Measurements from ENCODE around the gene NHSL1.

Gene NHSL1

DNA sequence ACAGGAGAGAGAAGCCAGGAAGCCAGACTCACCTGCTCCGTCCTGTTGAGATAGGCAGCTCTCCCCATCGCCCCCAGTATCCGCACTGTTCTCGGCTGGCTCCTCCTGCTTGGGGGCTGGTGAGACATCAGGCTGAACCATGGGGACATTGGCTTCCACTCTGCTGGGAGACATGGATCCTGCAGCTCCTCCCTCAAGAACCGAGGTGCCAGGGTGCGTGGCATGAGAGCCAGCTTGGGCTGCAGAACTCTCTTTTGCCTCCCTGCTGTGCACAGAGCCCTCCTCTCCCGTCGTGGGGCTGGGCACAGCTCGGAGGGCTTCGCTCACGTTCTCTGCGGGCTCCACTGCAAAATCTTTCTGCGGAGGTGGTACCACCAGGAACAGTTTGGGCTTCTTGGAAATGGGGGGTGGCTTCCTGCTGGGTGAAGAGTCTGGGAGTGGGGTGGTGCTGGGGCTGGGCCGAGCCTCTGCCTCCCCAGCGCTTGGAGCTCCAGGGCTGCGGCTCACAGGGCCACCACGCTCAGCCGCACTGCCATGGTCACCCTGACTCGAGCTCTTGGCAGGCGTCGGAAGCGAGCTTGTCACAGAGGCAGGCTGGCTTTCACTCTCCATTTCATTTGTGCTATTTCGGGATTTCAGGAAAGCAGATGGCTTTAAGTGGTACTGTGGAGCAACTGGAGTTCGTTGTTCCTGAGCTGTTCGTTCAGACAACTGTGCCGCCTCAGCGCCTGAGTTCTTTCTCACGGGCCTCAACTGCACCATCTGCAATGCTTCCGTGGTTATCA, 68.7 kb downstream of the NHSL1 start:
- TF ChIP-seq TAF1 (IDR thresholded peaks at IDR 0.05; ENCODE audit: borderline replicate concordance, insufficient read depth, low read length): no peak
- TF ChIP-seq SIN3A (IDR thresholded peaks at IDR 0.05; ENCODE audit: borderline replicate concordance, insufficient read depth, low read length): no peak
- TF ChIP-seq FOXP2 (optimal IDR thresholded peaks at IDR 0.05; ENCODE audit: borderline replicate concordance, extremely low read depth, extremely low read length, insufficient read depth): no peak
- TF ChIP-seq POLR2AphosphoS5 (IDR thresholded peaks at IDR 0.05; ENCODE audit: low read depth, low read length): peak; percentile 6; the same call in 1 of the 2 replicates

DNA sequence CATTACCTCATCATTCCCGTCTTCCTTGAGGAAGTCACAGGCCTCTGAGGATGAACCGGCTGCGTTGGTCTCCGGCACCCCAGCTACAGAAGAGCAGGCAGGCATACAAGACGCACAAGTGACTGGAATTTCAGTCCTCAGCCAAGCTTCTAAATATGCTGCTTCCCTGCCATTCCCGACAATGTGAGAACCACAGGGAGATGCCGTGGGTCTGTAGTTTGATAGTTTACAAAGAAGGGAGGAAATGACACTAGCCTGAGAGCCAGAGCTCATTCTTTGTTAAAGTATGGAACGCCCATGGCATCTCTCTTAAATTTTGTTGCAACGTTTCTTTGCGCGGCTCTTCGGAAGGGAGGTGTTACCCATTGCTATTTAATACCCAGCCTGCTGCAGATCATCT, 69.5 kb downstream of the NHSL1 start:
- TF ChIP-seq SIN3A (IDR thresholded peaks at IDR 0.05; ENCODE audit: borderline replicate concordance, insufficient read depth, low read length) (no peak), POLR2AphosphoS5 (IDR thresholded peaks at IDR 0.05; ENCODE audit: low read depth, low read length) (no peak; the same call in 1 of the 2 replicates), FOXP2 (optimal IDR thresholded peaks at IDR 0.05; ENCODE audit: borderline replicate concordance, extremely low read depth, extremely low read length, insufficient read depth) (no peak), TAF1 (IDR thresholded peaks at IDR 0.05; ENCODE audit: borderline replicate concordance, insufficient read depth, low read length) (no peak)
- TF ChIP-seq, protein P1, sequence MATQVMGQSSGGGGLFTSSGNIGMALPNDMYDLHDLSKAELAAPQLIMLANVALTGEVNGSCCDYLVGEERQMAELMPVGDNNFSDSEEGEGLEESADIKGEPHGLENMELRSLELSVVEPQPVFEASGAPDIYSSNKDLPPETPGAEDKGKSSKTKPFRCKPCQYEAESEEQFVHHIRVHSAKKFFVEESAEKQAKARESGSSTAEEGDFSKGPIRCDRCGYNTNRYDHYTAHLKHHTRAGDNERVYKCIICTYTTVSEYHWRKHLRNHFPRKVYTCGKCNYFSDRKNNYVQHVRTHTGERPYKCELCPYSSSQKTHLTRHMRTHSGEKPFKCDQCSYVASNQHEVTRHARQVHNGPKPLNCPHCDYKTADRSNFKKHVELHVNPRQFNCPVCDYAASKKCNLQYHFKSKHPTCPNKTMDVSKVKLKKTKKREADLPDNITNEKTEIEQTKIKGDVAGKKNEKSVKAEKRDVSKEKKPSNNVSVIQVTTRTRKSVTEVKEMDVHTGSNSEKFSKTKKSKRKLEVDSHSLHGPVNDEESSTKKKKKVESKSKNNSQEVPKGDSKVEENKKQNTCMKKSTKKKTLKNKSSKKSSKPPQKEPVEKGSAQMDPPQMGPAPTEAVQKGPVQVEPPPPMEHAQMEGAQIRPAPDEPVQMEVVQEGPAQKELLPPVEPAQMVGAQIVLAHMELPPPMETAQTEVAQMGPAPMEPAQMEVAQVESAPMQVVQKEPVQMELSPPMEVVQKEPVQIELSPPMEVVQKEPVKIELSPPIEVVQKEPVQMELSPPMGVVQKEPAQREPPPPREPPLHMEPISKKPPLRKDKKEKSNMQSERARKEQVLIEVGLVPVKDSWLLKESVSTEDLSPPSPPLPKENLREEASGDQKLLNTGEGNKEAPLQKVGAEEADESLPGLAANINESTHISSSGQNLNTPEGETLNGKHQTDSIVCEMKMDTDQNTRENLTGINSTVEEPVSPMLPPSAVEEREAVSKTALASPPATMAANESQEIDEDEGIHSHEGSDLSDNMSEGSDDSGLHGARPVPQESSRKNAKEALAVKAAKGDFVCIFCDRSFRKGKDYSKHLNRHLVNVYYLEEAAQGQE (IDR thresholded peaks at IDR 0.05; ENCODE audit: insufficient read depth in 1 of 2, low read depth in 2 of 2, low read length in 2 of 2): no peak

GRCh38 chr6:138428944-138429598, 70.2 kb downstream of the NHSL1 start:
- TF ChIP-seq, protein P1 (IDR thresholded peaks at IDR 0.05; ENCODE audit: insufficient read depth in 1 of 2, low read depth in 2 of 2, low read length in 2 of 2): no peak
- TF ChIP-seq FOXP2 (optimal IDR thresholded peaks at IDR 0.05; ENCODE audit: borderline replicate concordance, extremely low read depth, extremely low read length, insufficient read depth): no peak
- TF ChIP-seq SIN3A (IDR thresholded peaks at IDR 0.05; ENCODE audit: borderline replicate concordance, insufficient read depth, low read length): no peak
- TF ChIP-seq TAF1 (IDR thresholded peaks at IDR 0.05; ENCODE audit: borderline replicate concordance, insufficient read depth, low read length): no peak
- 0 out of 2 replicates have a peak, but pooled peaks have one; percentile 5 for TF ChIP-seq POLR2AphosphoS5 (IDR thresholded peaks at IDR 0.05; ENCODE audit: low read depth, low read length)

GRCh38 chr6:138427701-138428100, 71.6 kb downstream of the NHSL1 start:
- TF ChIP-seq FOXP2 (optimal IDR thresholded peaks at IDR 0.05; ENCODE audit: borderline replicate concordance, extremely low read depth, extremely low read length, insufficient read depth) (no peak), POLR2AphosphoS5 (IDR thresholded peaks at IDR 0.05; ENCODE audit: low read depth, low read length) (no peak), SIN3A (IDR thresholded peaks at IDR 0.05; ENCODE audit: borderline replicate concordance, insufficient read depth, low read length) (no peak), TAF1 (IDR thresholded peaks at IDR 0.05; ENCODE audit: borderline replicate concordance, insufficient read depth, low read length) (no peak)
- TF ChIP-seq, protein P1 (IDR thresholded peaks at IDR 0.05; ENCODE audit: insufficient read depth in 1 of 2, low read depth in 2 of 2, low read length in 2 of 2): no peak

DNA sequence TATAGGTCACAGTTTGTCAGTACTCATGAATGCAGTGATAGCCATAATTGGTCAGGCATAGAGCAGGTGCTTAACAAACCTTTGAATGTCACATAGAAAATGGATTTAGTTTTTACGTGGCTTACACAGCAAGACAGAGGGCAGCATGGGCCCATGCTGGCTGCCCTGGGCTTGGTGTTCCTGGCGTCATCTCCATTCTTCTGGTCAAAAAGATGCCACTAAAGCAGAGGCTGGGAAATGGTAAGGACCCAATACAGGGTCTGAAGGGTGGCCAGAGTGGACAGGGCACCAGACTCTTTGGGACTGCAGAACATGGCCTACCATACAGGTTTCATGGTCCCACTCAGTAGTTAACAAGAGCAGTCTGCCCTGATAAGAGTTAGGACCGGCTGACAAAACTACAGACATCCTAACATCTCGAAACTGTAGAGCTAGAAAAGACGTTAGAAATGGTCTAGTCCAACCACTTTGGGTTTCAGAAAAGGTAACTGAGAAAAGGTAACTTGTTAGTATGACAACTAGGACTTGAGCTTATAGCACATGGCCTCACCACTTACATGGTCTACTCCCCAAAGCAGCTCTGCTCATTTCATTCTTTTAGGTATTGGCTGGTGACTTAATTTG, 72.7 kb downstream of the NHSL1 start:
- TF ChIP-seq POLR2AphosphoS5 (IDR thresholded peaks at IDR 0.05; ENCODE audit: low read depth, low read length) (peak; percentile 28), FOXP2 (optimal IDR thresholded peaks at IDR 0.05; ENCODE audit: borderline replicate concordance, extremely low read depth, extremely low read length, insufficient read depth) (no peak), SIN3A (IDR thresholded peaks at IDR 0.05; ENCODE audit: borderline replicate concordance, insufficient read depth, low read length) (no peak)
- TF ChIP-seq, protein P1 (IDR thresholded peaks at IDR 0.05; ENCODE audit: insufficient read depth in 1 of 2, low read depth in 2 of 2, low read length in 2 of 2): no peak
